ENCODE data around the gene NDRG2.
"Not testable (repeated sequence)": the region's sequence is repeated elsewhere in the genome, so short reads cannot be mapped to it uniquely, and the experiment has no call there.

NDRG2 gene

GRCh38 chr14:21003788-21004346, 21.0 kb downstream of the NDRG2 start:
- no peak for DNase-seq

- DNase-seq = no peak
Observed at GRCh38 chr14:21001218-21001617, 23.6 kb downstream of the NDRG2 start.

- DNase-seq = no peak
Observed at GRCh38 chr14:20999591-20999990, 25.3 kb downstream of the NDRG2 start.

- DNase-seq = no peak
Observed at GRCh38 chr14:20998674-20999366, 26.0 kb downstream of the NDRG2 start, which contains the start of gene SLC39A2. Gene SLC39A2 (plus strand): TSS chr14:20999293. CDS start chr14:20999447, 154 bp downstream.

- DNase-seq = no peak
Observed at GRCh38 chr14:20998139-20998538, 26.7 kb downstream of the NDRG2 start.

GRCh38 chr14:20997564-20997963, 27.3 kb downstream of the NDRG2 start:
- DNase-seq = no peak

- DNase-seq = no peak
Observed at GRCh38 chr14:20997115-20997514, 27.7 kb downstream of the NDRG2 start.

GRCh38 chr14:20996521-20996920, 28.3 kb downstream of the NDRG2 start:
- DNase-seq = no peak

GRCh38 chr14:20989787-20990600, 34.9 kb downstream of the NDRG2 start, which contains the start of gene METTL17:
Gene METTL17 (plus strand): TSS chr14:20989980. CDS start chr14:20990003, 23 bp downstream.
- DNase-seq = peak; percentile 70 to 95 (median 79)

GRCh38 chr14:20989471-20989786, 35.4 kb downstream of the NDRG2 start:
- DNase-seq = no peak

GRCh38 chr14:20988717-20989470, 36.0 kb downstream of the NDRG2 start:
- no peak for DNase-seq

- DNase-seq = peak in 1 of 5 donors; percentile 30
Observed at GRCh38 chr14:20986811-20987210, 38.0 kb downstream of the NDRG2 start.

GRCh38 chr14:20985650-20986049, 39.2 kb downstream of the NDRG2 start:
- not testable (repeated sequence) for DNase-seq

- DNase-seq = no peak
Observed at GRCh38 chr14:20982646-20983369, 42.1 kb downstream of the NDRG2 start.

GRCh38 chr14:20980906-20981305, 44.0 kb downstream of the NDRG2 start:
- no peak for DNase-seq

- DNase-seq = no peak
Observed at GRCh38 chr14:20978687-20979086, 46.2 kb downstream of the NDRG2 start.

GRCh38 chr14:20976291-20976690, 48.6 kb downstream of the NDRG2 start:
- DNase-seq = no peak

GRCh38 chr14:20973501-20973900, 51.4 kb downstream of the NDRG2 start:
- DNase-seq = no peak

- DNase-seq = no peak
Observed at GRCh38 chr14:20971705-20972021, 53.2 kb downstream of the NDRG2 start.

- DNase-seq = peak; percentile 54 to 82 (median 66)
Observed at GRCh38 chr14:20970983-20971704, 53.7 kb downstream of the NDRG2 start.

GRCh38 chr14:20970647-20970982, 54.2 kb downstream of the NDRG2 start:
- DNase-seq = no peak

GRCh38 chr14:20969336-20969735, 55.5 kb downstream of the NDRG2 start:
- DNase-seq = no peak
